GM21526 (cell line): ENCODE results near the gene SIPA1L3.

Experiments used
- ATAC-seq: cut with Tn5 transposase; IDR thresholded peaks from one replicate; pipeline ENCODE4 v1.9.1; 2021; ENCODE audit warnings: moderate library complexity; ENCODE audit not compliant: unreplicated experiment, low FRiP score

The SIPA1L3 gene

DNA sequence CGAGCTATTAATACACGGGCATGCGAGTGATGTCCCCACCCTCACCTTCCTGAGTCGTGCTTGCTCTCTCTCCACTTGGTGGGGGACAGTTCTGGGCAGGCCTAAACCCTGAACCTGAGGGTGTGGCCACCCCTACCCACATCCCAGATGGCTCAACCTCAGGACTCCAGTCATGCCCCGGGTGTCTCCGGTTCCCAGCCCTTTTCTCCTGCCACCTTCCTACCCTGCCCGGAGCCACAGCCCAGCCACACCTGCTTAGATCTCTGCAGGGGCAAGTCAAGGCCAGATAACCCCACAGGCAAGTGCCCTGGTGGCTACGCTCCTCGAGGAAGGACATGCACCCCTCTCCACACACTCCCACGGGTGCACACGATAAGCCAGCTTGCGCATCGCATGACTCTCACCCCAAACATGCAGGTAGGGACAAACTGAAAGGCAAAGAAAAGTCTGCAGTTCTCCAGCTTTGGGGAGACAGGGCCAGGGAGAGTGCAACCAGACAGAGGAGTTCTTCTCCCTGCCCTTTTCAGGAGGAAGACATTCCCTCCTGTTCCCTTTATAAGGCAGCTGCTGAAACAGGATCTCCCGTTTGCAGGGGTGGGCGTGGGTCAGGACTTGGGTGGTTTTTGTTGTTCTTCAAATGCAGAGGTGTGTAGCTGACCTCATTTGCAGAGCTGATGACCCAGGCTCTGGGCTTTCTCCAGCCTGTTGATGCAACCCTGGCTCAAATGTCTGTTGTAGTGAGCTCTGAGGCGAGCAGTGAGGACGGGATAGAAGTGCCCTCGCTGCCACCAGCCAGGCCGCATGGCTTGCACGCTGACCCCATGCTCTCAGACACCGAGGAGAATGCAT, 228.4 kb downstream of the SIPA1L3 start:
- no peak for ATAC-seq

DNA sequence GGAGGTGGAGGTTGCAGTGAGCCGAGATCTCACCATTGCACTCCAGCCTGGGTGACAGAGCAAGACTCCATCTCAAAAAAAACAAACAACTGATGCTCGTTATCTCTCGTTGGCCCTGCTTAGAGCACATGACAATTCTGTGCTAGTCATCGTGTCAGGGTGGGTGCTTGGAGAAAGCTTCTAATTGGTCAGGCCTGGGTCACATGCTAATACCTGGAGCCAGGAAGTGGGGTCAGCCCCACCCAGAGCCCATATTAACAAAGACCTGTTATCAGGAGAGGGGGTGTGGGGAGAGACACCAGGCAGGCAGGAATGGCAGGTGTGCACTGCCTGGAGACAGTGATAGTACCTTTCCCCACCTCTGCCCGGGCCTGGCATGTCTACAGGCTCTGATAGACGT, 232.1 kb downstream of the SIPA1L3 start:
- no peak for ATAC-seq

DNA sequence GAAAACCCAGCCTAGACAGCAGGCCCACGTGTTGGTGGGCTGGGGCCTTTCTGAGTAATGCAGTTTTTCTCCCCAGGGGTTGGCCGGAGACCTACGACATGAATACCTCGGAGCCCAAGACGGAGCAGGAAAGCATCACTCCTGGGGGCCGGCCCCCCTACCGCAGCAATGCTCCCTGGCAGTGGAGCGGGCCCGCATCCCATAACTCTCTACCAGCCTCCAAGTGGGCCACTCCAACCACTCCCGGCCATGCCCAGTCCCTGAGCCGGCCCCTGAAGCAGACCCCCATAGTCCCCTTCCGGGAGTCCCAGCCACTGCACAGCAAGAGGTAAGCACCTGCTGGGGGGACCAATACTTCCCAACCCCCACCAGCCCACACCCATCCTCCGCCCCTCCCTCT, 234.1 kb downstream of the SIPA1L3 start:
- ATAC-seq, result no peak

DNA sequence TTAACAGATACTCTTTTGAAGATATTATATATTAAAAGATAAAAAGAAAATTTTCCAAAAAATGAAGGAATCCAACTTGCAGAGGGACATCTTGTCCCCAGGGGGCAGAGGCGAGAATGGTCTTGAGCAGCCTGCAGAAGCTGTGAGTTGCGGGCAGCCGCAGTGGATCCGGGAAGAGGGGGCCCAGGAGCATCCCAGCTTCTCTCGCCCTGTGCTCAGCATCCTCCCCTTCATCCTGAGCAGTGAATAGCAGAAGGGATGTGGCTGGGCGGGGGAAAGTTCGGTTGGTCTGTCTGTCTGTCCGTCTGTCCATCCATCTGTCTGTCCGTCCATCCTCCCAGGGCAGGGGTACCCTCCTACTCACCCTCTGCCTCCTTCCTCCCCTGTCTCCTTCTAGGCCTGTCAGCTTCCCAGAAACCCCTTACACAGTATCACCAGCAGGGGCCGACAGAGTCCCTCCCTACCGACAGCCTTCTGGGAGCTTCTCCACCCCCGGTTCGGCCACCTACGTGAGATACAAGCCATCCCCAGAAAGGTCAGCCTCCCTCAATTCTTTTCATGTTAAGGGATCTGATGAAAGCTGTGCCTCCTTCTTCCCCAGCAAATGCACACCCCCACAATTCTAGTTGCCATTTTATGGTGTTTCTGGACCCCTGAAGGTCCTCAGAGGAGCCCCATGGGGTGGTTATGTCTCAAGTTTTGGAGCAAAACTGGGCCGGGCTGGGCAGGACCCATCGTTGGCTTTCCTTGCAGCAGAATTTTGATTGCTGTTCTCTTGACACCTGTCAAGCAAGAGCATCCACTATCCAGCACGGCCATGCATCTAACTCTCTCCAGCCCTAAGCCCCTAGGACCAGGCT, 235.4 kb downstream of the SIPA1L3 start:
- no peak for ATAC-seq

DNA sequence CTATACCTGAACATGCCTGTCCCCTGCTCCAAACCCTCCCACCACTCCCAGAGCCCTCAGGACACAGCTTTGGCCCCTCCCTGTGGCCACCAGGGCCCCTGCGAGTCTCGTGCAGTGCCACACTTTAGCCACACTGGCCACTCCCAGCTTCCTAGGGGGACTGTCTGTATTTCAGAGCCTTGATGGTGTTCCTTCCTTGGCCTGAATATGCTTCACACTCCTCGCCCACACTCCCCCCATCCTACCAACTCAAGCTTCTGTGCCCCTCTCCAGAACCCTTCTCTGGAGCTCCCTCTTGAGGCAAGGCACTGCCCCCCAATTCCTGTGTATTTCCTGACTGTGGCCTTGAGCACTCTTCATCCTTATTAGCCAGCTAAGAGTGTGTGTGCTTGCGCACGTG, 236.8 kb downstream of the SIPA1L3 start:
- no peak for ATAC-seq

DNA sequence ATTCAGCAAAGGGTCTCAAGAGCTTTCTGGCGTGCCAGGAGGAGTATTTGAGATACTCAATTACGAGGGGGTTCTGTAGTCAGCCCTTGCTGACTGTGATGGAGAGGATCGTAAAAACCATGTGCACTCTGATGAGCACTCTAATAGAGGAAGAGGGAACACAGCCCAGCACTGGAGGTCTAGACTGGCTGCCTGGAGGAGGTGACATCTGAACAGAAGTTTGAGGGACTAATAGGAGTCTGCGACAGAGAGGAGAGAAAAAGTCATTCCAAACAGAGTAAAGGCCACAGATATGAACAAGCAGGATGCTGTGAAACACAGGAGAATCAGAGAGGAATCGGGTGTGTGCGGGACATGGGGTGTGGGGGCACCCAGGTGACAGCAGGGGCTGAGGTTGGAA, 237.7 kb downstream of the SIPA1L3 start:
- no peak for ATAC-seq

DNA sequence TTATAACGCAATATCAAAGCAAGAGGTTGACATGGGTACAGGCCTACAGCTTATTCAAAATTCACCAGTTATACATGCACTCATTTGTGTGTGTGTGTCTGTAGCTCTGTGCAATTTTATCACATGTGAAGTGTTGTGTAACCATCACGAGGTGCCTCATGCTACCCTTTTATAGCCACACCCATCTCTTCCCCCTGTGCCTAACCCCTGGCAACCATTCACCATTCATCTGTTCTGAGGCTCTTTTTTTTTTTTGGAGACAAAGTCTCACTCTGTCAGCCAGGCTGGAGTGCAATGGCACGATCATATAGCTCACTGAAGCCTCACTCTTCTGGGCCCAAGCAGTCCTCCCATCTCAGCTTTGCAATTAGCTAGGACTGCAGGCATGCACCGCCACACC, 238.6 kb downstream of the SIPA1L3 start:
- no peak for ATAC-seq

DNA sequence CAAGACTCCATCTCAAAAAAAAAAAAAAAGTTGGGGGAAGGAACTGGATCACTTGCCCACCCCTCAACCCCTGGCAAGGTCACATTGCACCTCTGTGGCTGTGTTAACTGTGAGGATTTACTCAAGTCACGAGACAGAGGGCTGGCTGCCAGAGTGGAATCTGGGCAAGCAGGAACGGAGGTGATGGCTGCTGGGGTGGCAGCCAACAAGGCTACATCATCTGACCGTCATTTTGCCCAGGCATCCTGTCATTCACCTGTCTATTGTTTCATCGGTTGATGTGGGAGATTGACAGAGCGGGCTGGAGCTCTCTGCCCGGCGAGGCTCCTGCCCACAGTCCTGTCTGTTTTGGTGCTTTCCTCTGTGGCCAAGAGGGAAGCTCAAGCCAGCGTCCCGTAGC, 241.3 kb downstream of the SIPA1L3 start:
- no peak for ATAC-seq

DNA sequence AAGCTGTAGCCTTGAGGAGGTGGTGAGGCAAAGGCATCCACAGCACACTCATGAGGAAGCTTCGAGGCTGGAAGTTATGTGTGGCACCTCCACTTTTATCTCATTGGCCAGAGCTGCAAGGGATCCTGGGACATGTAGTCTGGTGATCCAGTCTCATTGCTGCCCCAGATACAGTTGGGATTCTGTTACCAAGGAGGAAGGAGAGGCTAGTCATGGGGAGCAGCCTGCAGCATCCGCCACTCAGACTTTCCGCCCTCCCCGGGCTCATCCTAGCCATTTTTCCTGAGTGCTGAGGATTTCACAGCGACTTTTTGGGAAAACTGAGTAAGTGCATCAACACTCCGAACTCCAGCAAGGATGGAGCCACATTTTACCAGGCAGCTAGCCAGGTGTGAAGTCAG, 242.7 kb downstream of the SIPA1L3 start:
- ATAC-seq, result no peak

DNA sequence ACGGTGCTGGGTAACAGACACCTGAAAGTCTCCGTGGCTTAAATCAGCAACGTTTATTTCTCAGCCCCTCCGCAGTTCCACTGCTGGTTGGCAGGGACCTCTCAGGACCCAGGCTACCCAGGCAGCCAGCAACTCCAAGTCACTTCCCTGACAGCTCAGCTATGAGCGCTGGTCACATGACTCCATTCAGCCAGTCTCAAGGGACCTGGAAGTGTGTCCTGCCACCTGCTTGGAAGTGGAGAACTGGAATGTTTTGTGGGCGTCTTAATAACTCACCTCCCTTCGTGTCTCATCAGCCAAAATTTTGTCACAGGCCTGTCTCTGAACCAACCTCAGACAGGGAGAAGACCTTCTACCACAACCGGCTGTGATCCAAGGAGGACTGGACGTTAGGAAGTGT, 244.2 kb downstream of the SIPA1L3 start:
- no peak for ATAC-seq

DNA sequence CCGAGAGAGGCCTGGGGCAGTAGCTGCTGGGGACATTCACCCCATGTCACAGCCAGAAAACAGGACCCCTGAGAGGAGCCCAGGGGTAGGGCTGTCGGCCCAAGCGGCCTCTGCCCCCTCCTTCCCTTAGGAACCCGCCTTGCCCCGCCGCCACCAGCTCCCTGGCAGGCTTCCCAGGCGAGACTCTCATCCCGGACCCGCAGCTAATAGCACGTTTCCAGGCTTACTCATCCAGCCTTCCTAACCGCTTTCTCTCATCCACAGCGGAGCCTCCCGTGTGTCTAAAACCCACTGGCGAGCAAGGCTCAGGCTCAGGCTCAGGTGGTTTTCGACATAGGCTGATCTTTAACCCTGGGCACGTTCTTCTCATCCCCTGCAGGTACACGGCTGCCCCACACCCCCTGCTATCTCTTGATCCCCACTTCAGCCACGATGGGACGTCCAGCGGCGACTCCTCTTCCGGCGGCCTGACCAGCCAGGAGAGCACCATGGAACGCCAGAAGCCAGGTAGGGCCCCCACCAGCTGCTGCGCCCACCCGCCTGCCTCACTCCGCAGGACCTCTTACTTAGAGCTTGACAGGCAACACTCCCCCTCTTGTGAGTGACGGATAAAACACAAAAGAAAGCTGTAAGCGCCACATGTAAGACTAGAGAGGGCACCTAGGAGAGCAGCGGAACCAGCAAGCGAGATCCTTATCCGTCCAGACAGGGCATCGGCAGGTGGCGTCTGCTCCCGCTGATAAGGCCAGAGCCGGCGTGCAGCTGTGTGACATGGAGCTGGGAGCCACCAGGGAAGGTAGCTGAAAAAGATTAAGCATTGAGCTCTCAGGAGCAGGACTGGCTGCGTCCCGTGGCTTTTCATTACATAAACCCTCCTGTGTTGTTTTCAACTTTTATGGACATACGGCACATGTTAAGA, 245.7 kb downstream of the SIPA1L3 start:
- ATAC-seq, result no peak

DNA sequence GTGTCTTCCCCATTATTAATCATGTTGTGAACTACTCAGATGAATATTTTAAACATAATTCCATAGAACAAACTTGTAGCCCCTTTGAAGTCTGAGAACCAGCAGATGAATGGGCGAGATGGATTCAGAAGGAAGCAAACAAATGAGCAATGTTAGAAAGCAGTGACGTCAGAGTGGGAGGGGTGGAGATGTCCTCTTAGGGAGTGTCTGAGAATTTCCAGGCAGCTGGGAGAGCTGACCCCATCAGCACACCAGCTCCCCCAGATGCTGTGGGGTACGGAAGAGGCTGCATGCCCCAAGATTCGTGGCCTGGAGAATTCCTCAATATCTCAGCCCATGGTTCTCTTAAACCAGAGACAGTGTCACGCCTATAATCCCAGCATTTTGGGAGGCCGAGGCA, 248.4 kb downstream of the SIPA1L3 start:
- ATAC-seq, result no peak

DNA sequence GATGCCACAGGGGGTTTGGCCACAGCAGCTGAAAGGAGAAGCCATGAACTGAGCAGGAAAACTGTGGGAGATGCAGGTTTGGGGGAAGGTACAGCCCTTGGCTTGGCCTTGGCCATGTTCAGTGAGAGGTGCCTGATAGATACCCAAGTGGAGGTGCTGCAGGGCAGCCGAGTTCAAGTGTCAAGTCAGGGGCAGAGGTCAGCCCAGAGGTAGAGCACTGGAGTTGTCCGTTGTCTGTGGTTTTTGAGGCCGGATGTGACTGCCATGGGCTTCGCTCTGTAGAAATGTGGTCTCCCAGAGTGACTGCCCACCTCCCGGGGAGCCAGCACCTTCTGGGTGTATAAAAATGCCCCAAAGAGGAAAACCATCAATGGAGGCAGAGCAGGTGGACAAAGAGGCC, 251.7 kb downstream of the SIPA1L3 start:
- ATAC-seq, result no peak

DNA sequence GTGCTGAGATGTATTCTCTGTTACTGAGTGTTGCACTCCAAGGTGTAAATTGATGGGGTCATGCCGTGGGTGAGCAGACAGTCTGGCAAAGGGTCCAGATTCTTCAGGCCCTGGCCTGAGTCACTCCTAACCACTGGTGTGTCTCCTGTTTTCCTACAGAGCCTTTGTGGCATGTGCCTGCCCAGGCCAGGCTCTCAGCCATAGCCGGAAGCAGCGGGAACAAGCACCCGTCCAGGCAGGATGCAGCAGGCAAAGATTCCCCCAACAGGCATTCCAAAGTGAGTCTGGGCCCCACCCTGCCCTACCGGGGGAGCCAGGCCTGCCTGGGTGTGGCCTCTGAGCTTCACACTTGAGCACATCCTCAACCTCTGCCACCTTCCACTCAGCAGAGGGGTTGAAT, 255.1 kb downstream of the SIPA1L3 start:
- no peak for ATAC-seq

DNA sequence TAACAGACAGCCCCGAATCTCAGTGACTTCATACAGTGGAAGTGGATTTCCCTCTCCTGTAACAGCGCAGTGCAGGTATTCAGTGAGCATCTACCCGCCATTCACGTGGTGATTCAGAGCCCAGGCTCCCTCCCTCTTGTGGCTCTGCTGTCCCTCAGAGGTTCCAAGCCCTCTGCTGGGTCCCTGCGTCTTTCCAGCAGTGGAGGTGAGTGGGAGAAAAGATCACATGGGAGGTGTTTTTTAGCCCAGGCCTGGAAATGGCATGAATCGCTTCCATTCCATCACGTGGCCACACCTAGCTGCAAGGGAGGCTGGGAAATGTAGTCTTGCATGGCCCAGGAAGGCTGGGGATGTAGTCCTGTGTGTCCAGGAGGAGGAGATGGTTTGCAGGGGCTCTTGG, 255.6 kb downstream of the SIPA1L3 start:
- ATAC-seq, result no peak

DNA sequence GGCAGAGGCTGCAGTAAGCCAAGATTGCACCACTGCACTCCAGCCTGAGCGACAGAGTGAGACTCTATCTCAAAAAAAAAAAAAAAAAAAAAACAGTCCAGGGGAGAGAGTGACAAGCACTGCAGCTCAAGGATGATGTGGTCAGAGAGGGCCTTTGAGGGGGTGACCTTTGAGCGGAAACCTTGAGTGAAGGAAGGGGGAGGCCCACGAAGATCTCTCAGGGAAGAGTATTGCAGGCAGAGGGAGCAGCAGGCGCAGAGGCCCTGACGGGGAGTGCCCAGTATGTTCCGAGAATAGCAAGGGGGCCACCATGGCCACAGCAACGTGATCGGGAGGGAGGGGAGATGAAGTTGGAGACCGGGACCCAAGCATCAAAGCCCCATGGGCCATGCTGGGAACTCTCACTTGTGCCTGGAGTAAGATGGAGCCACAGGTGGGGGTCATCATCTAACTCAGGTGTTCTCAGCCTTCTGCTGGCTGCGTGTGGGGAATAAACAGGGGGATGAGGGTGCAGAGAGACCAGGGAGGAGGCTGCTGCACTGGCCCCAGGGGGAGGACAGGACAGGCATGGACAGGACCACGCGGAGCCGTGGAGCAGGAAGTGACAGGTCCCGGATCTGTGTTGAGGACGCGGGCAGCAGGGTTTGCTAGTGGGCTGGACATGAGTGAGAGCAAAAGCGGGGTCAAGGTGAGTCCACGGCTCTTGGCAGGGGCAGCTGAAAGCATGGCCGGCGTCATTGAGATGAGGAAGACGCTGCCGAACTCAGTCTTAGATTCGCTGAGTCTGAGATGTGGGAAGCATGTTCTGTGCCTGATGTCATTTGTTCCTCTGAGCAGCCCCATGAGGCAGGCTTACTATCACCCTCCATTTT, 256.6 kb downstream of the SIPA1L3 start:
- no peak for ATAC-seq

DNA sequence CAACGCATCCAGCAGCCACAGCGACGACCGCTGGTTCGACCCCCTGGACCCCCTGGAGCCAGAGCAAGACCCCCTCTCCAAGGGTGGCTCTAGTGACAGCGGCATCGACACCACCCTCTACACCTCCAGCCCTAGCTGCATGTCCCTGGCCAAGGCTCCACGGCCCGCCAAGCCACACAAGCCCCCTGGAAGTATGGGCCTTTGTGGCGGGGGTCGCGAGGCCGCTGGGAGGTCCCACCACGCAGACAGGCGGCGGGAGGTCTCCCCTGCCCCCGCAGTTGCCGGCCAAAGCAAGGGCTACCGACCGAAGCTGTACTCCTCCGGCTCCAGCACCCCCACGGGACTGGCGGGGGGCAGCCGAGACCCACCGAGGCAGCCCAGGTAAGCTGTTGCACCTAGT, 257.5 kb downstream of the SIPA1L3 start:
- ATAC-seq, result no peak

DNA sequence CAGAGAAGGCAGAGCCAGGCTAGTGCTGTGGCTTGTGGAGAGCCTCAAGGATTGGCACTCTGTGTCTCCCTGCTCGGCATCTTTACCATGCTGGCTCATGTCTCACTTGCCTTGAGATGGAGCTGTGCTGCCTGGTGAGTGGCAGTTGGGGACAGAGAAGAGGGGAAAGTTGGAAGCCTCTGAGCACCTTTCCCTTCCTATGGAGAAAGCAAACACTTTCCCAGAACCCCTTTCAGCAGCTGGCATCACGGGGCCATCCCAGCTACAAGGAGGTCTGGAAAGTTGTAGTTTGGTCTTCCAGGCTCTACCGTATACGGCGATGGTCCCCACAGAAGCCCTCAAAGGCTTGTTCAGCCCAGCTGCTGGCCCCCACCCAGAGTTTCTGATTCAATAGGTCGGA, 258.3 kb downstream of the SIPA1L3 start:
- no peak for ATAC-seq

DNA sequence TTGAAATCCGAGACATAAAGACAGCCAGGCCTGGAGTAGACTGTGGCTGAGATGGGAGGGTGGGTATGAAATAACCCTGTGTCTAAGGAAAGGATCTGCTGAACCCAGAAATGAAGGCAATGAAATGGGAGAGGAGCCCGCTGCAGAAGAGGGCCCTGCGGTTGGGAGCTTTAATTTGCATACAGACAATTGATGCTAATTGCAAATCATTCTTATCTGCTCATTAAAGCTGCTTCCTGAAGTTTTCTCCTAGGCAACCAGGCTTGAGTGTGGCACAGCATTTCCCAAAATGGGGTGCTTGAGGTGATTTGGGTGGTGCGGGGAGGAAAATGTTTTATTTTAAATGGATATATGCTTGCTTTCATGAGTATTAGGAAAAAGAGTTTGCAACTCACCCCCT, 261.6 kb downstream of the SIPA1L3 start:
- no peak for ATAC-seq

DNA sequence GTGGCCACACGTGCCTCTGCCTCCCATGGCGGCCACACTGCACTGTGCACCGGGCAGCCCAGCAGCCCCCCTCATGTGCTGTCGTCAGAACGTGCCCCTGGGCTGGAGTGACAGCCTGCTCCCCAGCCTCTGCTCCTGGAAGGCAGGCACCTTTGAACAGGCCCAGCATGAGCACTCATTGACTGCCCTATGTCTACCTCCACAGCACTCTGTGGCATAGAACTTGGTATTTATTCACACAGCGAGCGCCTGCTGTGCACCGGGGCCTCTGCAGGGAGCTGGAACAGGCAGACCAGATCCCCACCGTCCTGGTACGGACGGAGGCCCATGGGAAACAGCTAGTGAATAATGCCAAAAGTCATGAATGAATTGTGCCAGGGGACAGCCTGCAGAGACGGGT, 263.3 kb downstream of the SIPA1L3 start:
- ATAC-seq, result no peak
